Testis (tissue), 5 donors: Measurements from ENCODE around the gene HCLS1. TPM values are rescaled to one million over a fixed set of nuclear protein-coding genes. Genes with fewer than 3 reads are reported as not detected.

Experiments
- DNase-seq: peaks from one replicate; pipeline ENCODE4 v3.0.0-alpha.2; 2019
- H3K27ac ChIP-seq, 2 donors: fragments of 200-600 bp; sonication (generic); one replicate each; pipeline ENCODE4 v1.5.1; 2019
- H3K27me3 ChIP-seq: fragments of 200-600 bp; sonication (generic); one replicate; pipeline ENCODE4 v1.5.1; 2019
- H3K36me3 ChIP-seq: fragments of 200-600 bp; sonication (generic); one replicate; pipeline ENCODE4 v1.5.1; 2017; ENCODE audit warnings: low read depth; ENCODE audit errors: missing control alignments
- H3K4me1 ChIP-seq: fragments of 200-600 bp; sonication (generic); one replicate; pipeline ENCODE4 v1.5.1; 2019
- H3K4me3 ChIP-seq, 2 donors: fragments of 200-600 bp; sonication (generic); one replicate each; pipeline ENCODE4 v1.5.1; 2017 to 2019
- H3K9me3 ChIP-seq: fragments of 200-600 bp; sonication (generic); one replicate; pipeline ENCODE4 v1.5.1; 2017
- CTCF ChIP-seq, 3 experiments: fragments of 450-650 bp in 2 of 3; fragments of 200-600 bp in 1 of 3; sonication (generic) in 1 of 3; IDR thresholded peaks; one replicate each; pipeline ENCODE4 v1.5.1; 2016 to 2019; ENCODE audit warnings: antibody characterized with exemption in 3 of 3, mild to moderate bottlenecking in 2 of 3, moderate library complexity in 1 of 3
- POLR2A ChIP-seq: fragments of 450-650 bp; IDR thresholded peaks from one replicate; pipeline ENCODE4 v1.6.1; 2017; ENCODE audit warnings: antibody characterized with exemption, mild to moderate bottlenecking, moderate library complexity
- WGBS, 2 donors: methylation state at CpG; one replicate each; pipeline ENCODE4 v1.1.5; 2018; 5-methylcytosine and 5-hydroxymethylcytosine counted together
- intact Hi-C: fragments of 100-400 bp; cut with DNase I; formaldehyde crosslinking; loops from one replicate; pipeline ENCODE4 v1.15.1; 2023; ENCODE audit warnings: low total_unique reads
- long read RNA-seq, 2 donors: transcript quantifications; one replicate each; lab custom pipeline, GENCODE V29; 2026
- polyA plus RNA-seq: library from polyadenylated mRNA; stranded (reverse); fragments of 350-450 nt; fragmentation: Illumina TruSeq; extraction: RNeasy Lipid Tissue Mini Kit (QIAGEN cat#74804); gene quantifications from one replicate; pipeline ENCODE4 v1.2.3, GENCODE V29; 2014; ENCODE audit warnings: low read depth, low replicate concordance; ENCODE audit not compliant: insufficient read depth
- total RNA-seq, 2 donors: library from RNA; depleted of rRNA; stranded (reverse); fragments of >200 nt; gene quantifications; one replicate each; pipeline ENCODE4 v1.2.3, GENCODE V29; 2016

Gene HCLS1, protein sequence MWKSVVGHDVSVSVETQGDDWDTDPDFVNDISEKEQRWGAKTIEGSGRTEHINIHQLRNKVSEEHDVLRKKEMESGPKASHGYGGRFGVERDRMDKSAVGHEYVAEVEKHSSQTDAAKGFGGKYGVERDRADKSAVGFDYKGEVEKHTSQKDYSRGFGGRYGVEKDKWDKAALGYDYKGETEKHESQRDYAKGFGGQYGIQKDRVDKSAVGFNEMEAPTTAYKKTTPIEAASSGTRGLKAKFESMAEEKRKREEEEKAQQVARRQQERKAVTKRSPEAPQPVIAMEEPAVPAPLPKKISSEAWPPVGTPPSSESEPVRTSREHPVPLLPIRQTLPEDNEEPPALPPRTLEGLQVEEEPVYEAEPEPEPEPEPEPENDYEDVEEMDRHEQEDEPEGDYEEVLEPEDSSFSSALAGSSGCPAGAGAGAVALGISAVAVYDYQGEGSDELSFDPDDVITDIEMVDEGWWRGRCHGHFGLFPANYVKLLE
- total RNA-seq (10 to 100 TPM in 1 of 2 donors, 1 to 10 TPM in 1; 8.7 to 17.3 TPM), polyA plus RNA-seq (15.6 TPM)
- long read RNA-seq, donor 1, partial matches to known transcripts = 0 of 2 reads
- long read RNA-seq, donor 1, other reads (novel, unspliced or antisense) = 0 of 2 reads
- long read RNA-seq, donor 2 = 0 reads

DNA sequence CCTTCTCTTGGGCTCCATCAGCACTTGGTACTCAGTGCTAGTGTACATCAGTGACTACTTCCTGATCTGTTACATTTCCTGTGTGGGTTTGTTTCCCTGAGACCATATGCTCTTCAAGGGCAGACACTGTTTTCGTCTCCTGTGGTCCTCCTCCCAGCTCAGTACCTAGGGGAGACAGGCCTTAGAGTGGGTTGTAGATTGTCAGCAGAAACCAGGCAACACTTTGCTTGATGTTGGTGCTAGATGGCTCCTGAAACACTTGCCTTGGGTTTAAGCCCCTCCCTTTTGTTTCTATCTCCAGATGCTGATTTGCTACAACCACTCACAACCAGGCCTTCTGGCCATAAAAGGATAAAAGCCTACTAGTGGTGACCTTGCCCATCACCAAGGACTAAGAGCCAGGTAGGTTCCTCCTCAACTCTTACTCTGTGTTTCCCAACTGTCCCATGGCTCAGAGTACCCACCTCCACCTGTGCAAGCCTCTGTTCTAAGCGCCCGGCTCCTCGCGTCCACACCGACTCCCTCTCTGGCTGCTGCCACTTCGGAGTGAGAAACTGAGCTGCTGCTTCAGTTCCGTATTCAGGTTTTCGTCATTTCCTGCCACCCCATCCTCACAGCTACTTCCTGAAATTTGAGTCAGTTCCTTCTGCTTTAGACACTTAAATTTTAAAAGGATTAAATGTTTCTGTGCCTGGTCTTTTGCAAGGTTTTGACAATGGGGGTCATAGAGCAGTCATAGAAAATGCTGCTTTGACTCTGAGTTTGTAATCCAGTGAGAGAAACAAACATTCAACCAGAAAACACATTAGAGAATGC lies at the start of gene HCLS1:
TSS of gene HCLS1 (minus strand) at position 548 of the 816 bp plus-strand sequence. CDS start 2,556 bp downstream, outside the sequence.
- no peaks in the 10 kb centered on the region for H3K36me3 ChIP-seq
- no peaks in the 10 kb centered on the region for H3K9me3 ChIP-seq
- DNase-seq = peak; percentile 47
- peak within 1 kb of the TSS in 1 of 2 donors; percentile 7 for H3K4me3 ChIP-seq
- peak within 1 kb of the TSS in 1 of 2 donors; percentile 31 for H3K27ac ChIP-seq
- TF ChIP-seq POLR2A (no peak), CTCF (IDR thresholded peaks at IDR 0.05) (no peak)
- no peaks in the 10 kb centered on the region for H3K27me3 ChIP-seq
- no peaks in the 10 kb centered on the region for H3K4me1 ChIP-seq
- WGBS, 2 donors = 67 to 89% methylated on average over 9 of the region's 9 CpGs
- intact Hi-C loops = no loop called here

DNA sequence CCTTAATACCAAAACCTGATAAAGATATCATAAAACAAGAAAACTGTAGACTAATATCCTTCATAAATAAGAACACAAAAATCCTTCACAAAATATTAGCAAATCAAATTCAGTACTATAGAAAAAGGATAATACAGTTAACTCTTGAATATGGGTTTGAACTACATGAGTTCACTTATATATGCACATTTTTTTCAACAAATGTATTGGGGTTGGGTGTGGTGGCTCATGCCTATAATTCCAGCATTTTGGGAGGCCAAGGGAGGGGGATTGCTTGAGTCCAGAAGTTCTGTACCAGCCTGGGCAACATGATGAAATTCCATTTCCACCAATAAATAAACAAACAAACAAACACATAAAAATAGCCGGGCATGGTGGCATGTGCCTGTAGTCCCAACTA lies 49.6 kb upstream of the HCLS1 start:
- H3K9me3 ChIP-seq = no peaks in the 10 kb centered on the region
- intact Hi-C loops = no loop called here
- no peaks in the 10 kb centered on the region for H3K4me1 ChIP-seq
- peak overlapping the region; percentile 31 to 78 for H3K27ac ChIP-seq
- no peak for DNase-seq
- no peaks in the 10 kb centered on the region for H3K27me3 ChIP-seq
- WGBS, 2 donors = 97 to 100% methylated on average over 1 of the region's 1 CpG
- no peak overlapping the region for H3K4me3 ChIP-seq
- TF ChIP-seq POLR2A = no peak
- TF ChIP-seq CTCF (IDR thresholded peaks at IDR 0.05) = no peak
- H3K36me3 ChIP-seq = no peaks in the 10 kb centered on the region

DNA sequence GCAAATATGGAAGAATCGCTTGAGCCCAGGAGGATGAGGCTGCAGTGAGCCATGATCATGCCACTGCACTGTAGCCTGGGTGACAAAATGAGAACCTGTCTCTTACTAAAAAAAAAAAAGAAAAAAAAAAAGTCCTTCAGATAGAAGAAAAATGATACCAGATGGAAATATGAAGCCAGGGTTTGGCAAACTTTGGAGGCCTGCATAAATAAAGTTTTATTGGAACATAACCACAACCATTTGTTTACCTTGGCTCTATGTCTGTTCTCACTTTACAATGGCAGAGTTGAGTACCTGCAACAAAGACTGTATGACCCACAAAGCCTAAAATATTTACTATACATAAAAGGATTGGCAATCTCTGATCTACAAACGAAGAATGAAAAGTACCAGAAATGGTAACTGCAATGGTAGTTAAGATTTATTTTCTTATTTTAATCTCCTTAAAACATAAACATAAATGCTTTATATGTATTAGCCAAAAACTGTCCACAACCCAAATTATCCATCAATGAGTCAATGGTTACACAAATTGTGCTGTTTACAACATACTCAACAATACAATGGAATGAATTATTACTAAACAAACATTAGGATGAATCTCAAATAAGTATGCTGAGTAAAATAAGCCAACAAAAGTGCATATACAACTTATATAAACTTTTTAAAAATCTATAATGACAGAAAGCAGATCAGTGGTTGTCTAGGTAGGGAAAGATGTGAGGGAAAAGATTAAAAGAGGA lies 47.0 kb upstream of the HCLS1 start:
- Histone ChIP-seq H3K27me3 (no peaks in the 10 kb centered on the region), H3K4me1 (no peaks in the 10 kb centered on the region), H3K9me3 (no peaks in the 10 kb centered on the region), H3K27ac (peak overlapping the region; percentile 31 to 78), H3K4me3 (no peak overlapping the region), H3K36me3 (no peaks in the 10 kb centered on the region)
- TF ChIP-seq CTCF (IDR thresholded peaks at IDR 0.05) (no peak), POLR2A (no peak)
- WGBS, 2 donors = 96 to 98% methylated on average over 2 of the region's 2 CpGs
- no peak for DNase-seq
- intact Hi-C loops = no loop called here

GRCh38 chr3:121705541-121705940 lies 44.8 kb upstream of the HCLS1 start:
- no peaks in the 10 kb centered on the region for H3K27me3 ChIP-seq
- H3K36me3 ChIP-seq = no peaks in the 10 kb centered on the region
- H3K9me3 ChIP-seq = no peaks in the 10 kb centered on the region
- 84 to 89% methylated on average over 5 of the region's 5 CpGs for WGBS, 2 donors
- H3K4me1 ChIP-seq = no peaks in the 10 kb centered on the region
- DNase-seq = no peak
- TF ChIP-seq CTCF (IDR thresholded peaks at IDR 0.05) (no peak), POLR2A (no peak)
- peak overlapping the region in 1 of 2 donors; percentile 20 for H3K27ac ChIP-seq
- intact Hi-C loops = no loop called here
- no peak overlapping the region for H3K4me3 ChIP-seq
